Activated CD4-positive, CD25-positive, alpha-beta regulatory T cell (primary cell): ENCODE measurements around the gene LRP10.
A peak's percentile ranks its signal among the peaks of the same experiment; 100 is the strongest.

Experiments
- DNase-seq, 4 experiments: peaks; one replicate each; lab custom pipeline; 2025; lab: John Stamatoyannopoulos, UW

The LRP10 gene

GRCh38 chr14:22865424-22866405 is 5.8 kb upstream of the LRP10 start:
- no peak for DNase-seq

GRCh38 chr14:22866874-22867273 is 4.7 kb upstream of the LRP10 start:
- DNase-seq, result no peak

GRCh38 chr14:22870811-22871223 is 723 bp upstream of the LRP10 start:
- no peak for DNase-seq

GRCh38 chr14:22872033-22872832 is 693 bp downstream of the LRP10 start:
- peak; percentile 34 to 48 (median 39) for DNase-seq

GRCh38 chr14:22872833-22873520 is 1.4 kb downstream of the LRP10 start:
- DNase-seq, result no peak

GRCh38 chr14:22875003-22875747 is 3.6 kb downstream of the LRP10 start:
- DNase-seq, result no peak

- no peak for DNase-seq
Observed at GRCh38 chr14:22875748-22876319, 4.3 kb downstream of the LRP10 start.

GRCh38 chr14:22877000-22877501 is 5.5 kb downstream of the LRP10 start:
- DNase-seq, result no peak

- DNase-seq, result no peak
Observed at GRCh38 chr14:22878271-22879246, 7.0 kb downstream of the LRP10 start.

GRCh38 chr14:22882064-22882463 is 10.5 kb downstream of the LRP10 start:
- DNase-seq, result no peak

- no peak for DNase-seq
Observed at GRCh38 chr14:22882529-22883172, 11.1 kb downstream of the LRP10 start.

- DNase-seq, result no peak
Observed at GRCh38 chr14:22883173-22883976, 11.8 kb downstream of the LRP10 start, which contains the start of gene REM2. TSS of gene REM2 (plus strand) at chr14:22883222. CDS start at chr14:22883288, 66 bp downstream.

- DNase-seq, result no peak
Observed at GRCh38 chr14:22884076-22884737, 12.7 kb downstream of the LRP10 start.

GRCh38 chr14:22884738-22885523 is 13.4 kb downstream of the LRP10 start:
- DNase-seq, result no peak

GRCh38 chr14:22885975-22886374 is 14.4 kb downstream of the LRP10 start:
- DNase-seq, result no peak

GRCh38 chr14:22886500-22887259 is 15.1 kb downstream of the LRP10 start:
- DNase-seq, result peak; percentile 49 to 71 (median 63)
